ENCODE results near the gene ARMC3.

- no peak for TF ChIP-seq REST (IDR thresholded peaks at IDR 0.05; ENCODE audit: insufficient replicate concordance, low read depth)
- TF ChIP-seq CTCF (IDR thresholded peaks at IDR 0.05; ENCODE audit: insufficient read depth, low read length) = no peak
- no peak for TF ChIP-seq POLR2AphosphoS5 (IDR thresholded peaks at IDR 0.05; ENCODE audit: low read depth)
- no peak for TF ChIP-seq GABPA (IDR thresholded peaks at IDR 0.05; ENCODE audit: low read depth)
- no peak for TF ChIP-seq SPI1 (IDR thresholded peaks at IDR 0.05; ENCODE audit: borderline replicate concordance, low read depth)
Observed at GRCh38 chr10:22942437-22942836, 14.6 kb downstream of the ARMC3 start.

All from HL-60 (cell line).